Measurements from ENCODE around the gene NKTR. TPM values are rescaled to one million over a fixed set of nuclear protein-coding genes. Genes with fewer than 3 reads are reported as not detected.

NKTR gene
- total RNA-seq, 1 donor: 324 TPM

GRCh38 chr3:42685363-42685881 is 84.9 kb downstream of the NKTR start, which contains the start of gene KLHL40:
Gene KLHL40, plus strand, starts transcription at chr3:42685537. Its CDS starts 82 bp downstream, at chr3:42685619.
- H3K9me3 ChIP-seq (ENCODE audit: low read depth, low read length): no peaks in the 10 kb centered on the region
- no peak within 1 kb of the TSS for H3K4me3 ChIP-seq (ENCODE audit: low read length)
- peaks cover 4% of the 10 kb centered on the region for H3K27me3 ChIP-seq (ENCODE audit: insufficient read depth, low read length)
- no peaks in the 10 kb centered on the region for H3K4me1 ChIP-seq (ENCODE audit: insufficient read depth, low read length)

- no peaks in the 10 kb centered on the region for H3K4me1 ChIP-seq (ENCODE audit: insufficient read depth, low read length)
- H3K9me3 ChIP-seq (ENCODE audit: low read depth, low read length): no peaks in the 10 kb centered on the region
- no peak overlapping the region for H3K4me3 ChIP-seq (ENCODE audit: low read length)
- peaks cover 4% of the 10 kb centered on the region for H3K27me3 ChIP-seq (ENCODE audit: insufficient read depth, low read length)
Measured at GRCh38 chr3:42685891-42686820, 85.7 kb downstream of the NKTR start.

- H3K27me3 ChIP-seq (ENCODE audit: insufficient read depth, low read length): peaks cover 4% of the 10 kb centered on the region
- H3K9me3 ChIP-seq (ENCODE audit: low read depth, low read length): no peaks in the 10 kb centered on the region
- H3K4me1 ChIP-seq (ENCODE audit: insufficient read depth, low read length): no peaks in the 10 kb centered on the region
- H3K4me3 ChIP-seq (ENCODE audit: low read length): no peak overlapping the region
Measured at GRCh38 chr3:42686832-42687650, 86.6 kb downstream of the NKTR start.

GRCh38 chr3:42688016-42688415 is 87.5 kb downstream of the NKTR start:
- Histone ChIP-seq H3K9me3 (ENCODE audit: low read depth, low read length) (no peaks in the 10 kb centered on the region), H3K4me1 (ENCODE audit: insufficient read depth, low read length) (no peaks in the 10 kb centered on the region), H3K4me3 (ENCODE audit: low read length) (no peak overlapping the region), H3K27me3 (ENCODE audit: insufficient read depth, low read length) (peaks cover 4% of the 10 kb centered on the region)

GRCh38 chr3:42688487-42689420 is 88.3 kb downstream of the NKTR start:
- Histone ChIP-seq H3K9me3 (ENCODE audit: low read depth, low read length) (no peaks in the 10 kb centered on the region), H3K27me3 (ENCODE audit: insufficient read depth, low read length) (peaks cover 4% of the 10 kb centered on the region), H3K4me1 (ENCODE audit: insufficient read depth, low read length) (no peaks in the 10 kb centered on the region), H3K4me3 (ENCODE audit: low read length) (no peak overlapping the region)

- Histone ChIP-seq H3K4me3 (ENCODE audit: low read length) (no peak overlapping the region), H3K4me1 (ENCODE audit: insufficient read depth, low read length) (no peaks in the 10 kb centered on the region), H3K27me3 (ENCODE audit: insufficient read depth, low read length) (peaks cover 4% of the 10 kb centered on the region), H3K9me3 (ENCODE audit: low read depth, low read length) (no peaks in the 10 kb centered on the region)
Measured at GRCh38 chr3:42689421-42690014, 89.0 kb downstream of the NKTR start.

- Histone ChIP-seq H3K4me1 (ENCODE audit: insufficient read depth, low read length) (no peaks in the 10 kb centered on the region), H3K9me3 (ENCODE audit: low read depth, low read length) (no peaks in the 10 kb centered on the region), H3K4me3 (ENCODE audit: low read length) (no peak overlapping the region), H3K27me3 (ENCODE audit: insufficient read depth, low read length) (peaks cover 4% of the 10 kb centered on the region)
Measured at GRCh38 chr3:42690191-42690590, 89.7 kb downstream of the NKTR start.

- Histone ChIP-seq H3K4me3 (ENCODE audit: low read length) (no peak overlapping the region), H3K27me3 (ENCODE audit: insufficient read depth, low read length) (peaks cover 4% of the 10 kb centered on the region), H3K9me3 (ENCODE audit: low read depth, low read length) (no peaks in the 10 kb centered on the region), H3K4me1 (ENCODE audit: insufficient read depth, low read length) (no peaks in the 10 kb centered on the region)
Measured at GRCh38 chr3:42690766-42691680, 90.5 kb downstream of the NKTR start.

- no peaks in the 10 kb centered on the region for H3K9me3 ChIP-seq (ENCODE audit: low read depth, low read length)
- H3K27me3 ChIP-seq (ENCODE audit: insufficient read depth, low read length): no peaks in the 10 kb centered on the region
- no peak overlapping the region for H3K4me3 ChIP-seq (ENCODE audit: low read length)
- no peaks in the 10 kb centered on the region for H3K4me1 ChIP-seq (ENCODE audit: insufficient read depth, low read length)
Measured at GRCh38 chr3:42691816-42692666, 91.6 kb downstream of the NKTR start.

GRCh38 chr3:42692667-42693529 is 92.4 kb downstream of the NKTR start:
- Histone ChIP-seq H3K4me1 (ENCODE audit: insufficient read depth, low read length) (no peaks in the 10 kb centered on the region), H3K4me3 (ENCODE audit: low read length) (no peak overlapping the region), H3K9me3 (ENCODE audit: low read depth, low read length) (no peaks in the 10 kb centered on the region), H3K27me3 (ENCODE audit: insufficient read depth, low read length) (no peaks in the 10 kb centered on the region)

GRCh38 chr3:42693530-42693930 is 93.0 kb downstream of the NKTR start:
- no peaks in the 10 kb centered on the region for H3K9me3 ChIP-seq (ENCODE audit: low read depth, low read length)
- no peaks in the 10 kb centered on the region for H3K4me1 ChIP-seq (ENCODE audit: insufficient read depth, low read length)
- no peaks in the 10 kb centered on the region for H3K27me3 ChIP-seq (ENCODE audit: insufficient read depth, low read length)
- no peak overlapping the region for H3K4me3 ChIP-seq (ENCODE audit: low read length)

- no peaks in the 10 kb centered on the region for H3K4me1 ChIP-seq (ENCODE audit: insufficient read depth, low read length)
- H3K9me3 ChIP-seq (ENCODE audit: low read depth, low read length): no peaks in the 10 kb centered on the region
- H3K27me3 ChIP-seq (ENCODE audit: insufficient read depth, low read length): no peaks in the 10 kb centered on the region
- no peak overlapping the region for H3K4me3 ChIP-seq (ENCODE audit: low read length)
Measured at GRCh38 chr3:42694366-42694765, 93.9 kb downstream of the NKTR start.

Measured in mononuclear cell (primary cell).